H1 (cell line): ENCODE measurements around the gene SLC39A11. TPM values are rescaled to one million over a fixed set of nuclear protein-coding genes. Genes with fewer than 3 reads are reported as not detected.

ENCODE experiments used
- CTCF ChIA-PET: fragments of 300-600 bp; sonication (Branson Sonifier 250); formaldehyde crosslinking; loops from one replicate; lab custom pipeline; 2021; ENCODE audit not compliant: partially characterized antibody; lab: Charles Lee
- POLR2A ChIA-PET: fragments of 300-600 bp; sonication (Branson Sonifier 250); formaldehyde crosslinking; loops from one replicate; lab custom pipeline; 2021; ENCODE audit warnings: inconsistent platforms; ENCODE audit not compliant: partially characterized antibody; lab: Charles Lee
- DNase-seq, 2 experiments: peaks; one replicate each; pipeline versions ENCODE4 v3.0.0 to v3.0.0-alpha.2; 2010 to 2022; ENCODE audit warnings: low spot score in 2 of 2, low read depth in 1 of 2, mixed read lengths in 1 of 2
- FAIRE-seq: peaks from 2 replicates; lab custom pipeline; 2011; peaks lifted over from hg19 to GRCh38; lab: Jason Lieb, UNC
- H2AFZ ChIP-seq: 2 replicates; pipeline ENCODE4 v1.8.1; 2012; ENCODE audit warnings: low read length, inconsistent platforms
- H2AK5ac ChIP-seq: 2 replicates; pipeline ENCODE4 v1.6.1; 2013; ENCODE audit warnings: low read depth, low read length
- H2BK120ac ChIP-seq: replicated peaks from 2 replicates; pipeline ENCODE3; 2013; ENCODE audit warnings: low read depth, low read length, inconsistent platforms
- H2BK12ac ChIP-seq: 2 replicates; pipeline ENCODE4 v1.6.1; 2013; ENCODE audit warnings: low read depth, low read length
- H2BK15ac ChIP-seq: 2 replicates; pipeline ENCODE4 v1.6.1; 2013; ENCODE audit warnings: low read length
- H2BK20ac ChIP-seq: 2 replicates; pipeline ENCODE4 v1.6.1; 2013; ENCODE audit warnings: low read length
- H2BK5ac ChIP-seq: 2 replicates; pipeline ENCODE4 v1.6.1; 2013; ENCODE audit warnings: low read depth, low read length
- H3K14ac ChIP-seq: 2 replicates; pipeline ENCODE4 v1.6.1; 2013; ENCODE audit warnings: inconsistent platforms; ENCODE audit not compliant: insufficient read length
- H3K18ac ChIP-seq: 2 replicates; pipeline ENCODE4 v1.6.1; 2013; ENCODE audit warnings: low read length; ENCODE audit errors: extremely low read depth
- H3K23ac ChIP-seq: 2 replicates; pipeline ENCODE4 v1.6.1; 2013; ENCODE audit warnings: inconsistent platforms; ENCODE audit not compliant: insufficient read length
- H3K23me2 ChIP-seq: 2 replicates; pipeline ENCODE4 v1.6.1; 2013; ENCODE audit warnings: low read depth, low read length
- H3K27ac ChIP-seq: 2 replicates; pipeline ENCODE4 v1.6.1; 2011; ENCODE audit warnings: low read depth, low read length, inconsistent platforms
- H3K27me3 ChIP-seq, 4 experiments: replicated peaks in 1 of 4; 1 replicate in 1 of 4; 2 replicates in 3 of 4; pipeline versions ENCODE4 v1.6.1 to v1.8.1; 2011 to 2013; ENCODE audit warnings: low read length in 3 of 4, mild to moderate bottlenecking in 3 of 4, inconsistent platforms in 2 of 4, mixed read lengths in 2 of 4, moderate library complexity in 1 of 4; ENCODE audit not compliant: control insufficient read depth in 3 of 4, insufficient read depth in 3 of 4; ENCODE audit errors: extremely low read depth in 1 of 4
- H3K36me3 ChIP-seq, 4 experiments: 2 replicates each; pipeline versions ENCODE4 v1.6.1 to v1.8.1; 2011 to 2013; ENCODE audit warnings: mild to moderate bottlenecking in 4 of 4, low read length in 3 of 4, moderate library complexity in 2 of 4, control low read depth in 1 of 4, inconsistent platforms in 1 of 4; ENCODE audit not compliant: insufficient read depth in 4 of 4, control insufficient read depth in 2 of 4
- H3K4ac ChIP-seq: replicated peaks from 2 replicates; pipeline ENCODE3; 2013; ENCODE audit warnings: low read length, low read depth, mixed read lengths, inconsistent platforms; ENCODE audit not compliant: insufficient read length
- H3K4me1 ChIP-seq, 4 experiments: replicated peaks in 1 of 4; 1 replicate in 1 of 4; 2 replicates in 3 of 4; pipeline versions ENCODE4 v1.6.1 to v1.8.1; 2011 to 2013; ENCODE audit warnings: low read length in 3 of 4, inconsistent platforms in 2 of 4, mixed read lengths in 1 of 4; ENCODE audit not compliant: insufficient read depth in 4 of 4, control insufficient read depth in 3 of 4
- H3K4me2 ChIP-seq, 2 experiments: 2 replicates each; pipeline versions ENCODE4 v1.6.1 to v1.8.1; 2011 to 2013; ENCODE audit warnings: low read depth in 2 of 2, low read length in 2 of 2, control low read depth in 1 of 2, inconsistent platforms in 1 of 2, mild to moderate bottlenecking in 1 of 2; ENCODE audit not compliant: insufficient read depth in 1 of 2
- H3K4me3 ChIP-seq, 4 experiments: fragments of 200-600, 300-600 bp in 1 of 4; sonication (generic), shearing (Covaris generic), sonication (Bioruptor Twin) in 1 of 4; 2 replicates each; pipeline versions ENCODE4 v1.5.1 to v1.8.1; 2011 to 2016; ENCODE audit warnings: low read length in 4 of 4, low read depth in 3 of 4, control low read depth in 2 of 4, inconsistent platforms in 2 of 4, mild to moderate bottlenecking in 2 of 4, mixed read lengths in 1 of 4, moderate library complexity in 1 of 4; ENCODE audit not compliant: insufficient read depth in 2 of 4; ENCODE audit errors: extremely low read depth in 1 of 4
- H3K56ac ChIP-seq: replicated peaks from 2 replicates; pipeline ENCODE3; 2013; ENCODE audit warnings: low read depth, mild to moderate bottlenecking, mixed read lengths, low read length, inconsistent platforms; ENCODE audit not compliant: insufficient read length
- H3K79me1 ChIP-seq: 2 replicates; pipeline ENCODE4 v1.6.1; 2013; ENCODE audit warnings: low read depth, low read length, control low read depth
- H3K79me2 ChIP-seq, 2 experiments: 2 replicates each; pipeline versions ENCODE4 v1.6.1 to v1.8.1; 2012 to 2013; ENCODE audit warnings: low read length in 2 of 2, mild to moderate bottlenecking in 2 of 2, inconsistent platforms in 1 of 2; ENCODE audit not compliant: insufficient read depth in 2 of 2, control insufficient read depth in 1 of 2
- H3K9ac ChIP-seq, 4 experiments: replicated peaks in 1 of 4; 1 replicate in 1 of 4; 2 replicates in 3 of 4; pipeline versions ENCODE4 v1.6.1 to v1.8.1; 2011 to 2013; ENCODE audit warnings: low read depth in 3 of 4, low read length in 3 of 4, control low read depth in 2 of 4, mild to moderate bottlenecking in 2 of 4, moderate library complexity in 2 of 4, inconsistent platforms in 1 of 4; ENCODE audit errors: extremely low read depth in 1 of 4
- H3K9me3 ChIP-seq, 2 experiments: 2 replicates each; pipeline versions ENCODE4 v1.6.1 to v1.8.1; 2012 to 2013; ENCODE audit warnings: mild to moderate bottlenecking in 2 of 2, moderate library complexity in 2 of 2, control low read depth in 1 of 2, inconsistent platforms in 1 of 2, low read depth in 1 of 2, low read length in 1 of 2, mixed read lengths in 1 of 2; ENCODE audit not compliant: insufficient read depth in 2 of 2
- H4K20me1 ChIP-seq, 2 experiments: replicated peaks in 1 of 2; 2 replicates each; pipeline versions ENCODE3 to v1.8.1; 2011 to 2013; ENCODE audit warnings: inconsistent platforms in 2 of 2, low read length in 2 of 2, mild to moderate bottlenecking in 1 of 2; ENCODE audit not compliant: insufficient read depth in 2 of 2, control insufficient read depth in 1 of 2
- H4K5ac ChIP-seq: 2 replicates; pipeline ENCODE4 v1.6.1; 2013; ENCODE audit warnings: low read length, low read depth, mixed read lengths, inconsistent platforms; ENCODE audit not compliant: insufficient read length
- H4K8ac ChIP-seq: 2 replicates; pipeline ENCODE4 v1.8.0; 2013; ENCODE audit warnings: mild to moderate bottlenecking, moderate library complexity, low read length, inconsistent platforms; ENCODE audit not compliant: insufficient read depth; ENCODE audit errors: extremely low read depth
- H4K91ac ChIP-seq: replicated peaks from 2 replicates; pipeline ENCODE3; 2013; ENCODE audit warnings: low read length, mixed read lengths, inconsistent platforms; ENCODE audit not compliant: insufficient read length
- ASH2L ChIP-seq: fragments of 200-600, 300-600 bp; sonication (generic); IDR thresholded peaks from one replicate; pipeline ENCODE4 v1.7.1; 2017; ENCODE audit warnings: low read length
- ATF2 ChIP-seq: IDR thresholded peaks from 2 replicates; pipeline ENCODE4 v1.6.1; 2012; ENCODE audit warnings: low read length, inconsistent platforms
- BCL11A ChIP-seq, 2 experiments: IDR thresholded peaks; one replicate each; pipeline ENCODE4 v1.6.1; 2011; ENCODE audit warnings: low read depth in 2 of 2, low read length in 2 of 2, mild to moderate bottlenecking in 2 of 2
- CBX8 ChIP-seq: fragments of 300-800, 300-1000 bp; sonication (generic); IDR thresholded peaks from 2 replicates; pipeline ENCODE4 v1.7.1; 2016; ENCODE audit warnings: low read depth, low read length, borderline replicate concordance
- KDM4A ChIP-seq: IDR thresholded peaks from one replicate; pipeline ENCODE4 v1.7.1; 2012; ENCODE audit warnings: low read depth, mild to moderate bottlenecking, moderate library complexity, low read length, inconsistent platforms; ENCODE audit not compliant: severe bottlenecking
- KDM5A ChIP-seq: fragments of 200-600 bp; IDR thresholded peaks from 2 replicates; pipeline ENCODE4 v1.7.1; 2012; ENCODE audit warnings: mild to moderate bottlenecking, low read length, inconsistent platforms, mixed read lengths
- NRF1 ChIP-seq: IDR thresholded peaks from 2 replicates; pipeline ENCODE4 v1.6.1; 2011; ENCODE audit warnings: mild to moderate bottlenecking, low read depth, low read length, improper control_type of control experiment
- RBBP5 ChIP-seq: IDR thresholded peaks from 2 replicates; pipeline ENCODE4 v1.7.1; 2012; ENCODE audit warnings: low read depth, mild to moderate bottlenecking, inconsistent platforms, low read length, moderate library complexity, borderline replicate concordance
- RNF2 ChIP-seq: fragments of 200-900, 300-1000 bp; sonication (generic); IDR thresholded peaks from 2 replicates; pipeline ENCODE4 v1.7.1; 2016; ENCODE audit warnings: borderline replicate concordance, low read depth, mild to moderate bottlenecking, antibody characterized with exemption, low read length; ENCODE audit not compliant: poor library complexity, severe bottlenecking; ENCODE audit errors: missing control alignments
- SP1 ChIP-seq: IDR thresholded peaks from 2 replicates; pipeline ENCODE4 v1.6.1; 2011; ENCODE audit warnings: low read depth, low read length
- TAF7 ChIP-seq: optimal IDR thresholded peaks from 2 replicates; pipeline ENCODE3; 2011; ENCODE audit warnings: low read depth, mild to moderate bottlenecking, inconsistent platforms, low read length, moderate library complexity, borderline replicate concordance
- ZNF274 ChIP-seq: IDR thresholded peaks from 2 replicates; pipeline ENCODE4 v1.7.0; 2012; ENCODE audit warnings: low read length, borderline replicate concordance; ENCODE audit errors: extremely low read depth
- WGBS, 2 experiments: shearing (Covaris generic) in 1 of 2; methylation state at CpG; one replicate each; pipeline versions ENCODE4 v1.1.6 to v1.1.7; 2013 to 2015; ENCODE audit warnings: low lambda C conversion rate in 2 of 2, mixed read lengths in 2 of 2, inconsistent platforms in 1 of 2, low coverage in 1 of 2, missing lambda C conversion rate in 1 of 2; ENCODE audit not compliant: insufficient replicate concordance in 2 of 2, insufficient coverage in 1 of 2, insufficient read length in 1 of 2; ENCODE audit errors: extremely low coverage in 1 of 2, missing lambda C conversion rate in 1 of 2; 5-methylcytosine and 5-hydroxymethylcytosine counted together
- polyA plus RNA-seq, 7 experiments: library from polyadenylated mRNA; depleted of rRNA in 3 of 7; stranded (reverse) in 5 of 7; unstranded in 2 of 7; fragments of >200 nt in 5 of 7; fragments of 200-250 nt in 2 of 7; gene quantifications; 1 replicate in 5 of 7; 2 replicates in 1 of 7; 4 replicates in 1 of 7; pipeline versions ENCODE4 v1.2.1 to v1.2.3, GENCODE V29; 2011 to 2013; ENCODE audit warnings: missing spikeins in 2 of 7, mixed read lengths in 2 of 7
- total RNA-seq: library from RNA; stranded (reverse); fragmentation: NEBNext Ultra II Directional; extraction: Animal tissue kit (Norgen Biotek cat#: 25700); gene quantifications from 2 replicates; pipeline ENCODE4 v1.2.1, GENCODE V29; 2021

Gene SLC39A11
- total and polyA plus RNA-seq, 2 of the 8 experiments (the other 6 are each of a cell fraction or from before 2014, with no cell fraction given), result 12.2 to 19.6 TPM

- Histone ChIP-seq H3K27me3 (no peaks in the 10 kb centered on the region), H3K23ac (no peak overlapping the region), H3K23me2 (no peaks in the 10 kb centered on the region), H2BK15ac (no peak overlapping the region), H3K56ac (no peak overlapping the region), H3K4me1 (peaks cover 0 to 3% (median 0%) of the 10 kb centered on the region in 4 experiments; a peak in 1 of 7 replicates), H3K9me3 (no peaks in the 10 kb centered on the region), H3K36me3 (no peaks in the 10 kb centered on the region), H4K20me1 (no peaks in the 10 kb centered on the region), H3K79me2 (no peaks in the 10 kb centered on the region), H2BK5ac (no peak overlapping the region), H3K14ac (no peak overlapping the region), H3K18ac (no peak overlapping the region; the same call in 1 of the 2 replicates), H3K4me2 (no peak overlapping the region), H3K79me1 (no peaks in the 10 kb centered on the region), H3K4me3 (no peak overlapping the region), H3K9ac (no peak overlapping the region), H2BK12ac (no peak overlapping the region), H3K4ac (no peak overlapping the region), H3K27ac (no peak overlapping the region), H4K8ac (no peak overlapping the region), H4K91ac (no peak overlapping the region), H2AFZ (no peak overlapping the region), H4K5ac (no peak overlapping the region), H2AK5ac (no peak overlapping the region), H2BK20ac (no peak overlapping the region), H2BK120ac (no peak overlapping the region)
- DNase-seq (no peak), FAIRE-seq (no peak)
- WGBS, 2 experiments, result 88% methylated on average over 6 of the region's 6 CpGs; no CpG with 5 or more reads in 1 of the 2 experiments
- ChIA-PET POLR2A (no interaction called here), CTCF (interaction anchor here (0.6 to 2.2 kb wide), 4 partner anchors 10 to 246 kb away, joined by 3 to 6 read pairs (median 5); no protein-coding TSS in a partner anchor)
- TF ChIP-seq TAF7 (no peak), ATF2 (no peak), KDM4A (no peak), BCL11A (IDR thresholded peaks at IDR 0.05; ENCODE audit: low read depth in 2 of 2, low read length in 2 of 2) (no peak), NRF1 (no peak), ASH2L (no peak), CBX8 (no peak), SP1 (no peak), KDM5A (no peak), RBBP5 (no peak), ZNF274 (no peak), RNF2 (no peak)
Measured at GRCh38 chr17:72942579-72942978, 149.9 kb downstream of the SLC39A11 start.
